HepG2 (cell line): ENCODE data around the gene WDR54.

Experiments used
- ATRX ChIP-seq: sonication (generic); formaldehyde crosslinking; IDR thresholded peaks from 2 replicates; pipeline ENCODE4 v1.4.0; 2020; ENCODE audit warnings: missing genetic modification reagents, borderline replicate concordance
- CTCF ChIP-seq: sonication (generic); formaldehyde crosslinking; IDR thresholded peaks from 2 replicates; pipeline ENCODE4 v1.5.0; 2020; ENCODE audit warnings: mild to moderate bottlenecking, missing genetic modification reagents, moderate library complexity
- EP300 ChIP-seq, 3 experiments: sonication (generic) in 1 of 3; formaldehyde crosslinking in 1 of 3; IDR thresholded peaks; 2 replicates each; pipeline versions ENCODE4 v1.5.1 to v1.6.1; 2011 to 2020; ENCODE audit warnings: low read depth in 2 of 3, low read length in 2 of 3, borderline replicate concordance in 1 of 3, improper control_type of control experiment in 1 of 3, mild to moderate bottlenecking in 1 of 3, missing genetic modification reagents in 1 of 3, moderate library complexity in 1 of 3
- YEATS2 ChIP-seq: sonication (generic); formaldehyde crosslinking; IDR thresholded peaks from 2 replicates; pipeline ENCODE4 v1.4.0; 2020; ENCODE audit warnings: missing genetic modification reagents, borderline replicate concordance
- ZFP36 ChIP-seq: fragments of 150-350 bp; IDR thresholded peaks from 2 replicates; pipeline ENCODE4 v1.6.1; 2018; ENCODE audit warnings: borderline replicate concordance, low read length, low read depth; ENCODE audit not compliant: partially characterized antibody
- ZSCAN25 ChIP-seq: sonication (generic); formaldehyde crosslinking; IDR thresholded peaks from 2 replicates; pipeline ENCODE4 v1.8.0; 2022; ENCODE audit warnings: mild to moderate bottlenecking, missing genetic modification reagents

GRCh38 chr2:74436848-74437695, 15.5 kb downstream of the WDR54 start:
- no peak for TF ChIP-seq YEATS2 (CRISPR knock-in tag)
- no peak for TF ChIP-seq ZSCAN25
- no peak for TF ChIP-seq EP300 (IDR thresholded peaks at IDR 0.05; ENCODE audit: low read depth in 2 of 2, low read length in 2 of 2)
- TF ChIP-seq EP300 (CRISPR knock-in tag; IDR thresholded peaks at IDR 0.05; ENCODE audit: borderline replicate concordance): no peak
- TF ChIP-seq CTCF: no peak
- no peak for TF ChIP-seq ZFP36
- TF ChIP-seq ATRX (CRISPR knock-in tag): no peak
